Muscle layer of duodenum (tissue), 2 donors: ENCODE measurements around the gene EPB41L4B.
"Not testable (repeated sequence)": the region's sequence is repeated elsewhere in the genome, so short reads cannot be mapped to it uniquely, and the experiment has no call there.

Source experiments
- H3K27ac ChIP-seq: one replicate; pipeline ENCODE4 v1.7.0; 2013; ENCODE audit warnings: mild to moderate bottlenecking, low read length
- H3K27me3 ChIP-seq: one replicate; pipeline ENCODE4 v1.7.0; 2013; ENCODE audit warnings: low read depth, mild to moderate bottlenecking, control low read depth, low read length
- H3K36me3 ChIP-seq, 2 donors: one replicate each; pipeline ENCODE4 v1.7.0; 2013; ENCODE audit warnings: low read length in 2 of 2, control low read depth in 1 of 2, mild to moderate bottlenecking in 1 of 2; ENCODE audit not compliant: insufficient read depth in 2 of 2, control insufficient read depth in 1 of 2
- H3K4me1 ChIP-seq, 2 donors: one replicate each; pipeline ENCODE4 v1.7.0; 2013; ENCODE audit warnings: low read length in 2 of 2, mild to moderate bottlenecking in 2 of 2, control low read depth in 1 of 2, moderate library complexity in 1 of 2; ENCODE audit not compliant: insufficient read depth in 2 of 2, control insufficient read depth in 1 of 2
- H3K4me3 ChIP-seq, 2 donors: one replicate each; pipeline ENCODE4 v1.7.0; 2013; ENCODE audit warnings: low read length in 2 of 2, low read depth in 1 of 2, mild to moderate bottlenecking in 1 of 2
- H3K9me3 ChIP-seq, 2 donors: one replicate each; pipeline ENCODE4 v1.7.0; 2013; ENCODE audit warnings: low read length in 2 of 2, control low read depth in 1 of 2, mild to moderate bottlenecking in 1 of 2; ENCODE audit not compliant: control insufficient read depth in 1 of 2
- donor health status: healthy.

Gene EPB41L4B

GRCh38 chr9:109241207-109241606, 79.7 kb downstream of the EPB41L4B start:
- Histone ChIP-seq H3K9me3 (no peaks in the 10 kb centered on the region), H3K36me3 (no peaks in the 10 kb centered on the region), H3K4me3 (no peak overlapping the region), H3K27ac (no peak overlapping the region), H3K4me1 (no peaks in the 10 kb centered on the region), H3K27me3 (no peaks in the 10 kb centered on the region)

- no peaks in the 10 kb centered on the region for H3K36me3 ChIP-seq
- H3K4me3 ChIP-seq, result no peak overlapping the region
- no peak overlapping the region for H3K27ac ChIP-seq
- H3K9me3 ChIP-seq, result no peaks in the 10 kb centered on the region
- no peaks in the 10 kb centered on the region for H3K27me3 ChIP-seq
- H3K4me1 ChIP-seq, result no peaks in the 10 kb centered on the region
Measured at GRCh38 chr9:109239240-109239639, 81.6 kb downstream of the EPB41L4B start.

DNA sequence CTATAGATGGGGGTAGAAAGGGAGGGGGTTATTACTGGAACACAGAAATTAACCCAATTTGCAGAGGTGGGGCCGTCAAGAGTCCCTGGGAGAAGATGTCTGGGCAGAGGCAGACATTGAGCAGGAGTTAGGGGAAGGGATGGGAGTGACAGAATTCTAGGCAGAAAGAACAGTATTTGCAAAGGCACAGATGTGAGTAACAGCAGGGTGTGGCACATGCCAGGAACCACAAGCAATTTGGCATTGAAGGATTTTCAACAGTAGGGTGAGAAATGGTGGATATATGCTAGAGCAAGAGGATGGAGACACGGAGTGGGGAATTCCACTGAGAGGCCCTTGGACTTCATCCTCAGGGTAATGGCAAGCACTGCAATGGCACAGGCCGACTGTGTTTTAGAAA, 82.2 kb downstream of the EPB41L4B start:
- Histone ChIP-seq H3K27ac (no peak overlapping the region), H3K4me3 (no peak overlapping the region), H3K4me1 (no peaks in the 10 kb centered on the region), H3K9me3 (no peaks in the 10 kb centered on the region), H3K27me3 (no peaks in the 10 kb centered on the region), H3K36me3 (no peaks in the 10 kb centered on the region)

DNA sequence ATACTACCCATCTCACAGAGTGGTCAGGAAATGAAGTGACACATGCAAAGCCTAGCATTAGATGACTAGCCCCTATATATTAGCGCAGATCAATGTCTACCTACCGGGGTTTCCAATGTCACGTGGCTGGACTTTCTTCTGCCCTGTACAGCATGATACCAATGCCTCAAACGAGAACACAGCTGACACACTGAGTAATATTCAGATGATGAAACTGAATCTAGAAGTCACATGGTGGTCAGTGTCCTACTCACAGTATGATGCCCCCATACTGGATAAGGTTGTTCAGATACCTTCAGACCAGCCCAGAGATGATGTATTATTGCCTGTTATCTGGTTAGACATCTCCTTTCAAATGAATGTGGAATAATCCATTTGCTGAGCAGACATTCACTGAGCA, 82.7 kb downstream of the EPB41L4B start:
- no peaks in the 10 kb centered on the region for H3K27me3 ChIP-seq
- no peaks in the 10 kb centered on the region for H3K4me1 ChIP-seq
- no peaks in the 10 kb centered on the region for H3K36me3 ChIP-seq
- H3K27ac ChIP-seq, result no peak overlapping the region
- H3K4me3 ChIP-seq, result no peak overlapping the region
- H3K9me3 ChIP-seq, result no peaks in the 10 kb centered on the region

DNA sequence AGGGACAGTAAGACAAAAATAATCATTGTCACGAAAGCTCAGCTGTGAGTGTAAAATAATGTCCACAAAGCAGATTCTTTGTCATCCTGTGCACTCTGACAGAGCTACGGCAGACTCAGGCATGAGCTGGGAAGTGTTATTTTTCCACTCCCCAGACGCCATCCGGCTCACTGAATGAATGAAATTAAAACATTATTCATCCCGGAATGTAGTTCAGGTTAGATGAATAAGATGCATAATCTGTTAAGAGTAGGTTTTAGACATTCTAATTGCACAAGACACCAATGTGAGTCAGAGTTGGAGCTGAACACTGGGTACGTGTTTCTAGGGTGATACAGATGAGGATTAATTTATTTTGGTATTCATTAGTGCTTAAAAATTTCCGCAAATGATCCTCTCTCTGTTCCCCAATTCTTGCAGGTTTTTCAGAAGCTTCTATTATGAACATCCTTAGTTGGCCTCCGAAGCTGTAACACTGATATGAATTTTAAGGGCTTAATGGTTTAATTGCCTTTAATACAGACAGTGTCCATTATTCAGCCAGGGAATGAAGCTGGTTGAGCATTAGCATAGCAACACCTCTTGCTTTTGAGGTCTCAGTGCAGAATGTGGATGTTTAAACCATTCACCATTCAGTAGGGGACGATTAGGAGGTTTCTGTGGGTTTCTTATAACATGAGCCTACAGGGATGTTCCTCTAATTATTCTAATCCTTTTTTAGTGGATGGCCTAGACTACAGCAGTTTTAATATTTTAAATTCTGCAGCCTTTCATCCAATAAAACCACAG, 88.2 kb downstream of the EPB41L4B start:
- no peak overlapping the region for H3K27ac ChIP-seq
- no peaks in the 10 kb centered on the region for H3K27me3 ChIP-seq
- no peaks in the 10 kb centered on the region for H3K4me1 ChIP-seq
- no peaks in the 10 kb centered on the region for H3K36me3 ChIP-seq
- H3K4me3 ChIP-seq, result no peak overlapping the region
- H3K9me3 ChIP-seq, result no peaks in the 10 kb centered on the region

GRCh38 chr9:109231593-109231992, 89.3 kb downstream of the EPB41L4B start:
- H3K27me3 ChIP-seq, result no peaks in the 10 kb centered on the region
- H3K36me3 ChIP-seq, result no peaks in the 10 kb centered on the region
- no peak overlapping the region for H3K4me3 ChIP-seq
- no peak overlapping the region for H3K27ac ChIP-seq
- no peaks in the 10 kb centered on the region for H3K9me3 ChIP-seq
- no peaks in the 10 kb centered on the region for H3K4me1 ChIP-seq

GRCh38 chr9:109230277-109230676, 90.6 kb downstream of the EPB41L4B start:
- no peaks in the 10 kb centered on the region for H3K4me1 ChIP-seq
- H3K36me3 ChIP-seq, result no peaks in the 10 kb centered on the region
- no peaks in the 10 kb centered on the region for H3K27me3 ChIP-seq
- no peaks in the 10 kb centered on the region for H3K9me3 ChIP-seq
- H3K4me3 ChIP-seq, result no peak overlapping the region
- H3K27ac ChIP-seq, result no peak overlapping the region

DNA sequence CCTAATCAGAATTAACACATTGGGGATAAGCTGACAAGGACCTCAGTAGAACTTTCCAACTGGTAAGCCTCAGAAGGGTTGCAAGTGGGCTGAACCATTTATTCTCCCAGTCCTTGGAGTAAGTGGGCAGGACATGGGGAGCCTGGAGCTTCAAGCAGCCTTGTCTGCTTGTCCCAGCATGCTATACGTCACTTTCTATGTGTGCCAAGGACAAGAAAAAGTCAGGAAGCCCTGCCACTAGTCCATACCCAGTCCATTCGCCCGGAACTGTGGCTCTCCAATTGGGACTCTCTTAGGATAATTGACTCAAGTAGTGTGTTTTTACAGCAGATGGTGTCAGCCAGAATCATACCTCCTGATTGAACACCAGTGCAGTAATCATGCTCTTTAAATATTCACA, 91.2 kb downstream of the EPB41L4B start:
- no peaks in the 10 kb centered on the region for H3K9me3 ChIP-seq
- H3K27ac ChIP-seq, result no peak overlapping the region
- no peaks in the 10 kb centered on the region for H3K4me1 ChIP-seq
- no peak overlapping the region for H3K4me3 ChIP-seq
- H3K27me3 ChIP-seq, result no peaks in the 10 kb centered on the region
- no peaks in the 10 kb centered on the region for H3K36me3 ChIP-seq

- H3K27ac ChIP-seq, result no peak overlapping the region
- no peaks in the 10 kb centered on the region for H3K4me1 ChIP-seq
- no peaks in the 10 kb centered on the region for H3K27me3 ChIP-seq
- H3K9me3 ChIP-seq, result no peaks in the 10 kb centered on the region
- H3K4me3 ChIP-seq, result no peak overlapping the region
- H3K36me3 ChIP-seq, result no peaks in the 10 kb centered on the region
Measured at GRCh38 chr9:109228093-109228642, 92.7 kb downstream of the EPB41L4B start.

DNA sequence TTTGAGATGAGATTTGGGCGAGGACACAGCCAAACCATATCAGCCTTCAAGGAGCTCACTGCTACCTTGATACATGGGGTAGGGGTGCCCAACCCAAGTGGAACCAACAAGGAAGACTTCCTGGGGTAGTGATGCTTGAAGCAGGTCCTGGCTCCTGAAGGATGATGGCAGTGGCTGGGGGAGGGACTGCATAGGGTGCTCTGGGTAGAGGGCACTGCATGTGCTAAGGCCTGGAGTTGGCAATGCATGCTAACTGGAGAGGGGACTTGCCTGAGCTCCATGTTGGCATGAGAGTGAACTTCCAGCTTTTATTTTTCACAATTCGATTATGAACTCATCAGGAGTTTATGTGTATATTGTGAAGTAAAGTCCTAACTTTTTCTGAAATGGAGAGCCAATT, 95.2 kb downstream of the EPB41L4B start:
- Histone ChIP-seq H3K4me3 (no peak overlapping the region), H3K36me3 (no peaks in the 10 kb centered on the region), H3K27ac (no peak overlapping the region), H3K4me1 (no peaks in the 10 kb centered on the region), H3K9me3 (no peaks in the 10 kb centered on the region), H3K27me3 (no peaks in the 10 kb centered on the region)

- H3K27ac ChIP-seq, result no peak overlapping the region
Measured at GRCh38 chr9:109224751-109225150, 96.1 kb downstream of the EPB41L4B start.

DNA sequence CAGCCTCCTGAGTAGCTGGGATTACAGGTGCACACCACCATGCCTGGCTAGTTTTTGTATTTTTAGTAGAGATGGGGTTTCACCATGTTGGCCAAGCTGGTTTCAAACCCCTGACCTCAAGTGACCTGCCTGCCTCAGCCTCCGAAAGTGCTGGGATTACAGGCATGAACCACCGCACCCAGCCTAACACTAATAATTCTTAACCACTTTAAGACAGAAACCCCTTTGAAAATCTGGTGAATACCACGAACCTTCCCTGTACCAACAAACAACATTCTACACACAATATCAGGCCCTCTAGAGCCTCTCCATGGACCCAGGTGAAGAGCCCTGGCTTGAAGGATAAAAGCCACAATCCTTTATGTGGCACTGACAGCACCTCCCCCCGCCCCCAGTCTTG, 102.6 kb downstream of the EPB41L4B start:
- H3K27me3 ChIP-seq, H3K9me3 ChIP-seq, H3K4me1 ChIP-seq, H3K27ac ChIP-seq, H3K36me3 ChIP-seq, H3K4me3 ChIP-seq: not testable (repeated sequence)

More at GRCh38 chr9:109224751-109225150, 96.1 kb downstream of the EPB41L4B start:
- Histone ChIP-seq H3K9me3 (no peaks in the 10 kb centered on the region), H3K27me3 (no peaks in the 10 kb centered on the region), H3K4me3 (no peak overlapping the region), H3K4me1 (no peaks in the 10 kb centered on the region), H3K36me3 (no peaks in the 10 kb centered on the region)
